DOHH2 (cell line): ENCODE measurements around the gene INSRR.

ENCODE experiments used
- CTCF ChIP-seq: fragments of 200-600 bp; sonication (generic); IDR thresholded peaks from one replicate; pipeline ENCODE4 v1.5.1; 2014; ENCODE audit warnings: antibody characterized with exemption, mild to moderate bottlenecking, low read depth, low read length; ENCODE audit not compliant: poor library complexity, severe bottlenecking
- EZH2phosphoT487 ChIP-seq: fragments of 200-600 bp; sonication (generic); IDR thresholded peaks from 2 replicates; pipeline ENCODE4 v1.6.1; 2017; ENCODE audit warnings: borderline replicate concordance, mild to moderate bottlenecking, antibody characterized with exemption, low read length, moderate library complexity, mixed read lengths

- TF ChIP-seq CTCF (no peak), EZH2phosphoT487 (no peak)
Observed at GRCh38 chr1:156809711-156810366, 49.1 kb downstream of the INSRR start.
